ENCODE measurements around the gene DDHD1. TPM values are rescaled to one million over a fixed set of nuclear protein-coding genes. Genes with fewer than 3 reads are reported as not detected.

DDHD1 gene
- total RNA-seq, 1 experiment from 2014 or later: 10.6 TPM

DNA sequence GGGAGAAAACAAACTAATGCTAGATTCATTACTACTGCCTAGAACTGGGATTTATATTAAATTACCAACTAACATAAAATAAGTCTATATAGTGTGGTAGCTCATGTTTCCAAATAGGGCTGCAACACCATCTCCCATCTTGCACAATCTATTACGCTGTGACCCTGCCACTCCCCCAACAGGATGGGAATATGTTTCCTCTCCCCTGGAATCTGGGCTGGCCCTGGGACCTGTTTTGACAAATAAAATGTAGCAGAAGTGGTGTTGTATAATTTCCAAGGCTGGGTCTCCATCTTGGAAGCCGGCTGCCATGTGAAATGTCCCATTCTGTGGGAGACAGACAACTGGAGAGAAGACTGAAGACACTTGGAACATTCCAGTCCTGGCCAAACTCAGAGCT, 156.6 kb downstream of the DDHD1 start:
- ATAC-seq (no peak), DNase-seq (no peak)
- no peak overlapping the region for H3K4me2 ChIP-seq (ENCODE audit: low read length)
- no peaks in the 10 kb centered on the region for H3F3A ChIP-seq (ENCODE audit: low read length, unreplicated experiment)
- H3K27ac ChIP-seq (ENCODE audit: low read length): no peak overlapping the region
- H3K79me2 ChIP-seq (ENCODE audit: low read length): no peaks in the 10 kb centered on the region
- no TSS peak for BruUV-seq (replicated peaks)
- no peaks in the 10 kb centered on the region for H3K9me3 ChIP-seq (ENCODE audit: low read length)
- no peaks in the 10 kb centered on the region for H4K20me1 ChIP-seq (ENCODE audit: low read length)
- no peak overlapping the region for H3K9ac ChIP-seq (ENCODE audit: low read length)
- intact Hi-C loops (cut with micrococcal nuclease): no loop called here
- no peak overlapping the region for H2AFZ ChIP-seq (ENCODE audit: low read length)
- no peaks in the 10 kb centered on the region for H3K4me1 ChIP-seq (ENCODE audit: insufficient read depth, low read length)
- no peaks in the 10 kb centered on the region for H3K9me2 ChIP-seq (replicated peaks; ENCODE audit: low read length)
- H3K36me3 ChIP-seq (ENCODE audit: low read depth, low read length): no peaks in the 10 kb centered on the region
- H3K4me3 ChIP-seq (ENCODE audit: low read length): no peak overlapping the region
- ChIA-PET CTCF (no interaction called here), POLR2A (ENCODE audit: unreplicated experiment) (interaction anchor here (0.6 kb wide), 1 partner anchor 1401 kb away, joined by 3 read pairs; no protein-coding TSS in a partner anchor)
- TF ChIP-seq CTCF (conservative IDR thresholded peaks at IDR 0.05; ENCODE audit: low read depth, low read length): no peak
- no peak for TF ChIP-seq EZH2phosphoT487 (IDR thresholded peaks at IDR 0.05; ENCODE audit: borderline replicate concordance, low read length)
- no peak for TF ChIP-seq EZH2 (IDR thresholded peaks at IDR 0.05; ENCODE audit: low read length, unreplicated experiment)
- no peaks in the 10 kb centered on the region for H3K27me3 ChIP-seq (ENCODE audit: low read length)

DNA sequence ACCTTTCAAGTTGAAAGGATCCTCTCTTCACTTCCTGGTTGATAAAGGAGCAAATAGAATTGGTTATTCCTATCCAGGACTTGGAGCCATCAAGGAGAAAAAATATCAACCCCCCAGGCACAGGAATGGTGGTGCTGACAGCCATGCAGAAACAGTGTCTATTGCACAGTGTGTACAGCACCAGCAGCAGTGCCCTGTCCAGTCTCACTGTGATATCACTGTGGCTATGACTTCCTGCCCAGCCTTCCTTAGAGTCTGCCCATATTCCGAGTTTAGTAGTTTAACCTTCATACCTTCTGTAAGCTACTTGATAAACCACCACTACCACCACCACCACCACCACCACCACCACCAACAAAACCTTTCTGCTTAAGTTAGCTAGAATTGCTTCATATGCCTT, 157.1 kb downstream of the DDHD1 start:
- TF ChIP-seq CTCF (conservative IDR thresholded peaks at IDR 0.05; ENCODE audit: low read depth, low read length) (no peak), EZH2 (IDR thresholded peaks at IDR 0.05; ENCODE audit: low read length, unreplicated experiment) (no peak), EZH2phosphoT487 (IDR thresholded peaks at IDR 0.05; ENCODE audit: borderline replicate concordance, low read length) (no peak)

GRCh38 chr14:52992236-52992870, 160.8 kb downstream of the DDHD1 start:
- ATAC-seq (no peak), DNase-seq (no peak)
- POLR2A ChIA-PET (ENCODE audit: unreplicated experiment): interaction anchor here (0.6 kb wide), 1 partner anchor 428 kb away, joined by 6 read pairs; no protein-coding TSS in a partner anchor
- CTCF ChIA-PET: no interaction called here
- Histone ChIP-seq H3K79me2 (ENCODE audit: low read length) (no peaks in the 10 kb centered on the region), H3F3A (ENCODE audit: low read length, unreplicated experiment) (no peaks in the 10 kb centered on the region), H3K4me3 (ENCODE audit: low read length) (no peak overlapping the region), H3K36me3 (ENCODE audit: low read depth, low read length) (no peaks in the 10 kb centered on the region), H3K27ac (ENCODE audit: low read length) (no peak overlapping the region), H4K20me1 (ENCODE audit: low read length) (no peaks in the 10 kb centered on the region), H2AFZ (ENCODE audit: low read length) (no peak overlapping the region), H3K4me1 (ENCODE audit: insufficient read depth, low read length) (no peaks in the 10 kb centered on the region), H3K9ac (ENCODE audit: low read length) (no peak overlapping the region), H3K4me2 (ENCODE audit: low read length) (no peak overlapping the region), H3K27me3 (ENCODE audit: low read length) (no peaks in the 10 kb centered on the region), H3K9me3 (ENCODE audit: low read length) (no peaks in the 10 kb centered on the region), H3K9me2 (replicated peaks; ENCODE audit: low read length) (no peaks in the 10 kb centered on the region)
- intact Hi-C loops (cut with micrococcal nuclease): no loop called here
- TF ChIP-seq EZH2 (IDR thresholded peaks at IDR 0.05; ENCODE audit: low read length, unreplicated experiment): no peak
- TF ChIP-seq CTCF (conservative IDR thresholded peaks at IDR 0.05; ENCODE audit: low read depth, low read length): no peak
- TF ChIP-seq EZH2phosphoT487 (IDR thresholded peaks at IDR 0.05; ENCODE audit: borderline replicate concordance, low read length): no peak
- BruUV-seq (replicated peaks): no TSS peak

More for the DNA sequence above, 157.1 kb downstream of the DDHD1 start:
- no peak overlapping the region for H3K4me2 ChIP-seq (ENCODE audit: low read length)
- no TSS peak for BruUV-seq (replicated peaks)
- no peaks in the 10 kb centered on the region for H3K9me3 ChIP-seq (ENCODE audit: low read length)
- no peaks in the 10 kb centered on the region for H4K20me1 ChIP-seq (ENCODE audit: low read length)
- H3K27me3 ChIP-seq (ENCODE audit: low read length): no peaks in the 10 kb centered on the region
- H3F3A ChIP-seq (ENCODE audit: low read length, unreplicated experiment): no peaks in the 10 kb centered on the region
- no peaks in the 10 kb centered on the region for H3K4me1 ChIP-seq (ENCODE audit: insufficient read depth, low read length)
- ChIA-PET CTCF (no interaction called here), POLR2A (ENCODE audit: unreplicated experiment) (no interaction called here)
- intact Hi-C loops (cut with micrococcal nuclease): no loop called here
- H3K9ac ChIP-seq (ENCODE audit: low read length): no peak overlapping the region
- H3K9me2 ChIP-seq (replicated peaks; ENCODE audit: low read length): no peaks in the 10 kb centered on the region
- DNase-seq (no peak), ATAC-seq (no peak; the same call in 1 of the 2 replicates)
- H3K36me3 ChIP-seq (ENCODE audit: low read depth, low read length): no peaks in the 10 kb centered on the region
- H3K79me2 ChIP-seq (ENCODE audit: low read length): no peaks in the 10 kb centered on the region
- no peak overlapping the region for H3K4me3 ChIP-seq (ENCODE audit: low read length)
- H3K27ac ChIP-seq (ENCODE audit: low read length): no peak overlapping the region
- H2AFZ ChIP-seq (ENCODE audit: low read length): no peak overlapping the region
